ENCODE measurements around the gene CABP1. TPM values are rescaled to one million over a fixed set of nuclear protein-coding genes. Genes with fewer than 3 reads are reported as not detected.
A peak's percentile ranks its signal among the peaks of the same experiment; 100 is the strongest.
"Not testable (repeated sequence)": the region's sequence is repeated elsewhere in the genome, so short reads cannot be mapped to it uniquely, and the experiment has no call there.

Gene CABP1
- total and polyA plus RNA-seq, 9 of the 15 experiments (the other 6 are each of a cell fraction or from before 2014, with no cell fraction given), result not detected

GRCh38 chr12:120617193-120617592, 23.2 kb upstream of the CABP1 start:
- 18% methylated on average over 3 of the region's 3 CpGs for WGBS (ENCODE audit: insufficient coverage, low coverage, missing lambda C conversion rate)
- H3K4me2 ChIP-seq (ENCODE audit: insufficient read depth, low read length); H3K4me3 ChIP-seq; H3K9ac ChIP-seq (ENCODE audit: insufficient read depth in 1 of 2, low read depth in 2 of 2, low read length in 2 of 2); H2AFZ ChIP-seq (ENCODE audit: low read depth, low read length); intact Hi-C loops (cut with micrococcal nuclease); H4K20me1 ChIP-seq (replicated peaks; ENCODE audit: control insufficient read depth, insufficient read depth, low read length); FAIRE-seq; DNase-seq (ENCODE audit: extremely low read depth in 1 of 4, low spot score in 3 of 4); in situ Hi-C loops (cut with MboI); H3K4me1 ChIP-seq (replicated peaks in 1 of 2; ENCODE audit: control insufficient read depth in 2 of 2, insufficient read depth in 2 of 2, low read length in 2 of 2); ATAC-seq; H3K79me2 ChIP-seq (ENCODE audit: control insufficient read depth, insufficient read depth, low read length); CTCF ChIA-PET (ENCODE audit: low intra/inter-chr PET ratio); BruUV-seq (replicated peaks); H3K27ac ChIP-seq (ENCODE audit: extremely low read depth, low read depth, low read length); H3K36me3 ChIP-seq (ENCODE audit: control insufficient read depth, insufficient read depth, low read length); H3K9me1 ChIP-seq (ENCODE audit: control insufficient read depth, insufficient read depth, low read length); POLR2A ChIA-PET; H3K9me3 ChIP-seq (replicated peaks; ENCODE audit: control insufficient read depth, insufficient read depth, low read depth, low read length): not testable (repeated sequence)
- peaks cover 10 to 39% of the 10 kb centered on the region in 2 experiments; a peak in 4 of 5 replicates for H3K27me3 ChIP-seq (ENCODE audit: control insufficient read depth in 2 of 2, insufficient read depth in 2 of 2, low read length in 2 of 2)
- peak; percentile 56 for TF ChIP-seq ZNF146 (CRISPR knock-in tag; IDR thresholded peaks at IDR 0.05; ENCODE audit: unreplicated experiment)

GRCh38 chr12:120617767-120618166, 22.7 kb upstream of the CABP1 start:
- intact Hi-C loops (cut with micrococcal nuclease); BruUV-seq (replicated peaks); H3K9me3 ChIP-seq (replicated peaks; ENCODE audit: control insufficient read depth, insufficient read depth, low read depth, low read length); H3K4me2 ChIP-seq (ENCODE audit: insufficient read depth, low read length); H3K36me3 ChIP-seq (ENCODE audit: control insufficient read depth, insufficient read depth, low read length); ATAC-seq; DNase-seq (ENCODE audit: extremely low read depth in 1 of 4, low spot score in 3 of 4); FAIRE-seq; in situ Hi-C loops (cut with MboI); POLR2A ChIA-PET; H2AFZ ChIP-seq (ENCODE audit: low read depth, low read length); CTCF ChIA-PET (ENCODE audit: low intra/inter-chr PET ratio); H3K9me1 ChIP-seq (ENCODE audit: control insufficient read depth, insufficient read depth, low read length); H3K27ac ChIP-seq (ENCODE audit: extremely low read depth, low read depth, low read length); H3K9ac ChIP-seq (ENCODE audit: insufficient read depth in 1 of 2, low read depth in 2 of 2, low read length in 2 of 2); H4K20me1 ChIP-seq (replicated peaks; ENCODE audit: control insufficient read depth, insufficient read depth, low read length); H3K4me1 ChIP-seq (replicated peaks in 1 of 2; ENCODE audit: control insufficient read depth in 2 of 2, insufficient read depth in 2 of 2, low read length in 2 of 2); H3K4me3 ChIP-seq; H3K79me2 ChIP-seq (ENCODE audit: control insufficient read depth, insufficient read depth, low read length): not testable (repeated sequence)
- peak; percentile 56 for TF ChIP-seq ZFP36 (IDR thresholded peaks at IDR 0.05; ENCODE audit: low read depth, low read length, partially characterized antibody)
- TF ChIP-seq ZNF766 (CRISPR knock-in tag; conservative IDR thresholded peaks at IDR 0.05), result 0 out of 2 replicates have a peak, but pooled peaks have one; percentile 31
- 0 out of 2 replicates have a peak, but pooled peaks have one; percentile 60 for TF ChIP-seq ZNF431 (CRISPR knock-in tag; IDR thresholded peaks at IDR 0.05)
- peaks cover 10 to 33% of the 10 kb centered on the region in 2 experiments; a peak in 4 of 5 replicates for H3K27me3 ChIP-seq (ENCODE audit: control insufficient read depth in 2 of 2, insufficient read depth in 2 of 2, low read length in 2 of 2)
- WGBS (ENCODE audit: insufficient coverage, low coverage, missing lambda C conversion rate), result 12% methylated on average over 4 of the region's 4 CpGs
